Brain microvascular endothelial cell (primary cell): ENCODE measurements around the gene PXYLP1.

ENCODE experiments used
- DNase-seq: peaks from one replicate; pipeline ENCODE4 v3.0.0-alpha.2; 2020
- H3K27ac ChIP-seq: fragments of 250-450 bp; sonication (Bioruptor Pico); 2 replicates; pipeline ENCODE4 v1.5.1; 2020; ENCODE audit warnings: mild to moderate bottlenecking, moderate library complexity
- H3K27me3 ChIP-seq: fragments of 250-450 bp; sonication (Bioruptor Pico); replicated peaks from 2 replicates; pipeline ENCODE4 v1.5.1; 2020; ENCODE audit warnings: mild to moderate bottlenecking
- H3K36me3 ChIP-seq: fragments of 250-450 bp; sonication (Bioruptor Pico); replicated peaks from 2 replicates; pipeline ENCODE4 v1.5.1; 2020; ENCODE audit warnings: mild to moderate bottlenecking
- H3K4me3 ChIP-seq: 2 replicates; pipeline ENCODE4 v1.5.1; 2011; ENCODE audit warnings: low read depth, mild to moderate bottlenecking, control low read depth, low read length, moderate library complexity
- CTCF ChIP-seq: IDR thresholded peaks from 2 replicates; pipeline ENCODE4 v1.5.1; 2011; ENCODE audit warnings: low read depth, mild to moderate bottlenecking, moderate library complexity, low read length, control low read depth, inconsistent platforms; ENCODE audit errors: missing control alignments
- in situ Hi-C: cut with HindIII; loops from 2 replicates; pipeline ENCODE4 v1.10.0; 2017; ENCODE audit warnings: low sequenced_read_pairs, low pct_ligation_motif_present

Gene PXYLP1

GRCh38 chr3:141330235-141330634 is 98.6 kb downstream of the PXYLP1 start:
- peak overlapping the region; percentile 86 for H3K27ac ChIP-seq
- DNase-seq = no peak

GRCh38 chr3:141330718-141331376 is 99.2 kb downstream of the PXYLP1 start:
- H3K4me3 ChIP-seq = no peak overlapping the region
- in situ Hi-C loops = no loop called here
- H3K36me3 ChIP-seq = no peaks in the 10 kb centered on the region
- no peak for DNase-seq
- H3K27ac ChIP-seq = peak overlapping the region; percentile 86
- no peak for TF ChIP-seq CTCF
- H3K27me3 ChIP-seq = no peaks in the 10 kb centered on the region

More at GRCh38 chr3:141330235-141330634, 98.6 kb downstream of the PXYLP1 start:
- H3K36me3 ChIP-seq = no peaks in the 10 kb centered on the region
- H3K27me3 ChIP-seq = no peaks in the 10 kb centered on the region
- H3K4me3 ChIP-seq = no peak overlapping the region
- in situ Hi-C loops = no loop called here
- TF ChIP-seq CTCF = no peak

- Histone ChIP-seq H3K36me3 (no peaks in the 10 kb centered on the region), H3K4me3 (no peak overlapping the region), H3K27ac (peak overlapping the region; percentile 97), H3K27me3 (no peaks in the 10 kb centered on the region)
- DNase-seq = peak; percentile 100
- in situ Hi-C loops = no loop called here
- TF ChIP-seq CTCF = no peak
These were observed 100.0 kb downstream of the PXYLP1 start for GRCh38 chr3:141331377-141332318.

GRCh38 chr3:141332416-141332815 is 100.8 kb downstream of the PXYLP1 start:
- no peak overlapping the region for H3K4me3 ChIP-seq
- H3K27me3 ChIP-seq = no peaks in the 10 kb centered on the region
- DNase-seq = no peak
- no peak for TF ChIP-seq CTCF
- in situ Hi-C loops = no loop called here
- H3K36me3 ChIP-seq = no peaks in the 10 kb centered on the region
- H3K27ac ChIP-seq = peak overlapping the region; percentile 97

- Histone ChIP-seq H3K27ac (peak overlapping the region; percentile 97), H3K27me3 (no peaks in the 10 kb centered on the region), H3K36me3 (no peaks in the 10 kb centered on the region), H3K4me3 (no peak overlapping the region)
- TF ChIP-seq CTCF = no peak
- DNase-seq = no peak
- in situ Hi-C loops = no loop called here
These were observed 102.4 kb downstream of the PXYLP1 start for GRCh38 chr3:141333836-141334626.
